ENCODE data around the gene ARHGEF37. TPM values are rescaled to one million over a fixed set of nuclear protein-coding genes. Genes with fewer than 3 reads are reported as not detected.

Gene ARHGEF37
- polyA plus RNA-seq, 1 experiment = 0.92 TPM

DNA sequence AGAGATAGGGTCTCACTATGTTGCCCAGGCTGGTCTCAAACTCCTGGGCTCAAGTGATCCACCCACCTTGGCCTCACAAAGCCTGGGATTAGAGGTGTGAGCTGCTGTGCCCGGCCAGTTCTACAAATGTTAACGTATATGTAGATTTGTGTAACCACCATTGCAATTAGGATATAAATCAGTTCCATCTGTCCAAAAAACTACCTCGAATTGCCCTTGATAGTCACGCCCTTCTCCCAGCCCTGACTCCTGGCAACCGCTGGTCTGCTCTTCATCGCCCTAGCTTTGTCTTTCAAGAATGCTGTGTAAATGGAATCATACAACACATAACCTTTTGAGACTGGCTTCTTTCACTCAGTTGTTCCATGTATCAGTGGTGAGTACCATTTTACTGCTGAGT, 102.7 kb downstream of the ARHGEF37 start:
- POLR2A ChIA-PET = interaction anchor here (0.6 kb wide), 1 partner anchor 677 kb away, joined by 3 read pairs; no protein-coding TSS in a partner anchor
- Histone ChIP-seq H3K36me3 (ENCODE audit: control insufficient read depth, insufficient read depth, low read length) (no peaks in the 10 kb centered on the region), H3K27me3 (ENCODE audit: control insufficient read depth, insufficient read depth, low read length) (peaks cover 17% of the 10 kb centered on the region), H3K4me3 (ENCODE audit: low read depth, low read length) (no peak overlapping the region)
- no peak for DNase-seq (ENCODE audit: low read depth)
- TF ChIP-seq, protein P1, sequence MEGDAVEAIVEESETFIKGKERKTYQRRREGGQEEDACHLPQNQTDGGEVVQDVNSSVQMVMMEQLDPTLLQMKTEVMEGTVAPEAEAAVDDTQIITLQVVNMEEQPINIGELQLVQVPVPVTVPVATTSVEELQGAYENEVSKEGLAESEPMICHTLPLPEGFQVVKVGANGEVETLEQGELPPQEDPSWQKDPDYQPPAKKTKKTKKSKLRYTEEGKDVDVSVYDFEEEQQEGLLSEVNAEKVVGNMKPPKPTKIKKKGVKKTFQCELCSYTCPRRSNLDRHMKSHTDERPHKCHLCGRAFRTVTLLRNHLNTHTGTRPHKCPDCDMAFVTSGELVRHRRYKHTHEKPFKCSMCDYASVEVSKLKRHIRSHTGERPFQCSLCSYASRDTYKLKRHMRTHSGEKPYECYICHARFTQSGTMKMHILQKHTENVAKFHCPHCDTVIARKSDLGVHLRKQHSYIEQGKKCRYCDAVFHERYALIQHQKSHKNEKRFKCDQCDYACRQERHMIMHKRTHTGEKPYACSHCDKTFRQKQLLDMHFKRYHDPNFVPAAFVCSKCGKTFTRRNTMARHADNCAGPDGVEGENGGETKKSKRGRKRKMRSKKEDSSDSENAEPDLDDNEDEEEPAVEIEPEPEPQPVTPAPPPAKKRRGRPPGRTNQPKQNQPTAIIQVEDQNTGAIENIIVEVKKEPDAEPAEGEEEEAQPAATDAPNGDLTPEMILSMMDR (IDR thresholded peaks at IDR 0.05; ENCODE audit: insufficient read depth, low read depth, low read length) = no peak
- CTCF ChIA-PET = no interaction called here

DNA sequence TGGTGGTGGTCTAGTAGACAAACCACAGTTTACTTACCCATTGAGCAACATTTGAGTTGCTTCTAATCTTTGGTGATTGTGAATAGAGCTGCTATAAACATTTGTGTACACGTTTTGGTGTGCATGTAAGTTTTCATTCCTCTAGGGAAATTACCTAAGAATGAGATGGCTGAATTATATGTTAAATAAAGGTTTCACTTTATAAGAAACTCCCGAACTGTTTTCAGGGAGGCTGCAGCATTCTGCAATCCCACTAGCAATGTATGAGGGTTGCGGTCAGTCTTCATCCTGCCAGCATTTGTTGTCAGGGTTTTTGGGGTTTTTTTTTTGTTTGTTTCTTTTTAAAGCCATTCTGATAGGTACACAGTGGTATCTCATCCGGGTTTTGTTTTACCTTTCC, 103.1 kb downstream of the ARHGEF37 start:
- H3K27me3 ChIP-seq (ENCODE audit: control insufficient read depth, insufficient read depth, low read length) = peaks cover 19% of the 10 kb centered on the region
- H3K36me3 ChIP-seq (ENCODE audit: control insufficient read depth, insufficient read depth, low read length) = no peaks in the 10 kb centered on the region
- ChIA-PET POLR2A (no interaction called here), CTCF (no interaction called here)
- no peak overlapping the region for H3K4me3 ChIP-seq (ENCODE audit: low read depth, low read length)
- TF ChIP-seq, protein P1 (IDR thresholded peaks at IDR 0.05; ENCODE audit: insufficient read depth, low read depth, low read length) = no peak
- no peak for DNase-seq (ENCODE audit: low read depth)

Small RNA genes lying within 50 kb of the gene (small RNA-seq; reads per million reads assigned to genes)
- gene RNU6-588P (ENCODE audit: insufficient read length, low read depth, low replicate concordance) = not detected

Other genes starting within 250 kb of the ARHGEF37 start
- 17.1 and 18.0 TPM in 2 replicates for gene GRPEL2, start 236.0 kb upstream of the ARHGEF37 start, polyA plus RNA-seq (2011; rRNA removed)
- gene PCYOX1L, start 223.5 kb upstream of the ARHGEF37 start, polyA plus RNA-seq (2011; rRNA removed) = 10.2 and 12.8 TPM in 2 replicates
- 0.49 and 0.90 TPM in 2 replicates for gene IL17B, start 202.2 kb upstream of the ARHGEF37 start, polyA plus RNA-seq (2011; rRNA removed)
- 171 and 268 TPM in 2 replicates for gene CSNK1A1, start 30.1 kb upstream of the ARHGEF37 start, polyA plus RNA-seq (2011; rRNA removed)
- gene PPARGC1B, start 148.8 kb downstream of the ARHGEF37 start, polyA plus RNA-seq (2011; rRNA removed) = 0.01 and 0.02 TPM in 2 replicates

All from BJ (cell line).